ENCODE data around the gene STK24. TPM values are rescaled to one million over a fixed set of nuclear protein-coding genes. Genes with fewer than 3 reads are reported as not detected.

STK24 gene
- total and polyA plus RNA-seq, 2 of the 8 experiments (the other 6 are each of a cell fraction or from before 2014, with no cell fraction given): 62.8 to 143 TPM

GRCh38 chr13:98512774-98513665, 63.9 kb downstream of the STK24 start:
- Histone ChIP-seq H3K27me3 (replicated peaks in 1 of 4; ENCODE audit: control insufficient read depth in 3 of 4, extremely low read depth in 1 of 4, insufficient read depth in 3 of 4, low read length in 3 of 4) (no peaks in the 10 kb centered on the region), H4K91ac (replicated peaks; ENCODE audit: insufficient read length, low read length) (no peak overlapping the region), H2BK20ac (ENCODE audit: low read length) (no peak overlapping the region), H2BK120ac (replicated peaks; ENCODE audit: low read depth, low read length) (no peak overlapping the region), H3K4me3 (ENCODE audit: extremely low read depth in 1 of 4, insufficient read depth in 2 of 4, low read depth in 3 of 4, low read length in 4 of 4) (no peak overlapping the region), H4K20me1 (replicated peaks in 1 of 2; ENCODE audit: control insufficient read depth in 1 of 2, insufficient read depth in 2 of 2, low read length in 2 of 2) (peaks cover 4 to 14% of the 10 kb centered on the region in 2 experiments), H3K4ac (replicated peaks; ENCODE audit: insufficient read length, low read depth, low read length) (no peak overlapping the region), H3K56ac (replicated peaks; ENCODE audit: insufficient read length, low read depth, low read length) (no peak overlapping the region), H2AFZ (ENCODE audit: low read length) (no peak overlapping the region), H3K27ac (ENCODE audit: low read depth, low read length) (no peak overlapping the region), H3K4me1 (replicated peaks in 1 of 4; ENCODE audit: control insufficient read depth in 3 of 4, insufficient read depth in 4 of 4, low read length in 3 of 4) (peaks cover 0 to 9% (median 4%) of the 10 kb centered on the region in 4 experiments; a peak in 2 of 7 replicates), H2AK5ac (ENCODE audit: low read depth, low read length) (no peak overlapping the region), H3K18ac (ENCODE audit: extremely low read depth, low read length) (no peak overlapping the region), H3K23me2 (ENCODE audit: low read depth, low read length) (no peaks in the 10 kb centered on the region), H3K14ac (ENCODE audit: insufficient read length) (peak overlapping the region; percentile 69), H2BK15ac (ENCODE audit: low read length) (no peak overlapping the region), H4K8ac (ENCODE audit: extremely low read depth, insufficient read depth, low read length) (no peak overlapping the region), H3K79me2 (ENCODE audit: control insufficient read depth in 1 of 2, insufficient read depth in 2 of 2, low read length in 2 of 2) (peaks cover 5 to 82% of the 10 kb centered on the region in 2 experiments; a peak in 3 of 4 replicates), H3K79me1 (ENCODE audit: low read depth, low read length) (peaks cover 7% of the 10 kb centered on the region; the same call in 1 of the 2 replicates), H3K36me3 (ENCODE audit: control insufficient read depth in 2 of 4, insufficient read depth in 4 of 4, low read length in 3 of 4) (peaks cover 0 to 6% (median 0%) of the 10 kb centered on the region in 4 experiments; a peak in 1 of 8 replicates), H3K9me3 (ENCODE audit: insufficient read depth in 2 of 2, low read depth in 1 of 2, low read length in 1 of 2) (no peaks in the 10 kb centered on the region), H2BK5ac (ENCODE audit: low read depth, low read length) (no peak overlapping the region), H3K9ac (replicated peaks in 1 of 4; ENCODE audit: extremely low read depth in 1 of 4, low read depth in 3 of 4, low read length in 3 of 4) (no peak overlapping the region), H2BK12ac (ENCODE audit: low read depth, low read length) (no peak overlapping the region), H3K23ac (ENCODE audit: insufficient read length) (no peak overlapping the region), H3K4me2 (ENCODE audit: insufficient read depth in 1 of 2, low read depth in 2 of 2, low read length in 2 of 2) (no peak overlapping the region), H4K5ac (ENCODE audit: insufficient read length, low read depth, low read length) (no peak overlapping the region)
- DNase-seq (ENCODE audit: low read depth in 1 of 2, low spot score in 2 of 2): no peak
- WGBS, 2 experiments (ENCODE audit: extremely low coverage in 1 of 2, insufficient coverage in 1 of 2, insufficient read length in 1 of 2, insufficient replicate concordance in 2 of 2, low coverage in 1 of 2, low lambda C conversion rate in 2 of 2, missing lambda C conversion rate in 1 of 2): 89% methylated on average over 18 of the region's 18 CpGs; no CpG with 5 or more reads in 1 of the 2 experiments
- FAIRE-seq: no peak
- CTCF ChIA-PET (ENCODE audit: partially characterized antibody): interaction anchor here (1.5 kb wide), 1 partner anchor 46 kb away, joined by 4 read pairs; no protein-coding TSS in a partner anchor
- POLR2A ChIA-PET (ENCODE audit: partially characterized antibody): no interaction called here
- TF ChIP-seq RBBP5 (IDR thresholded peaks at IDR 0.05; ENCODE audit: borderline replicate concordance, low read depth, low read length) (no peak), KDM4A (IDR thresholded peaks at IDR 0.05; ENCODE audit: low read depth, low read length, severe bottlenecking) (no peak), GTF2F1 (IDR thresholded peaks at IDR 0.05; ENCODE audit: borderline replicate concordance, low read depth, low read length) (no peak), RXRA (IDR thresholded peaks at IDR 0.05; ENCODE audit: insufficient read depth, low read depth, low read length) (no peak), CREB1 (IDR thresholded peaks at IDR 0.05) (no peak), PHF8 (conservative IDR thresholded peaks at IDR 0.05; ENCODE audit: low read depth, low read length) (no peak), BCL11A (IDR thresholded peaks at IDR 0.05; ENCODE audit: low read depth in 2 of 2, low read length in 2 of 2) (no peak), MAFK (IDR thresholded peaks at IDR 0.05; ENCODE audit: low read depth, low read length) (no peak), E2F6 (IDR thresholded peaks at IDR 0.05) (no peak)
